A673 (cell line): ENCODE results near the gene AFF1.

ENCODE experiments used
- CTCF ChIP-seq: fragments of 300-800, 200-600 bp; sonication (generic); conservative IDR thresholded peaks from 2 replicates; pipeline ENCODE4 v1.5.1; 2017; ENCODE audit warnings: low read depth, mild to moderate bottlenecking, antibody characterized with exemption, low read length, moderate library complexity, mixed read lengths
- EZH2 ChIP-seq: fragments of 200-600 bp; sonication (generic); IDR thresholded peaks from 2 replicates; pipeline ENCODE4 v1.6.1; 2017; ENCODE audit warnings: borderline replicate concordance, low read depth, mild to moderate bottlenecking, mixed read lengths, antibody characterized with exemption, low read length; ENCODE audit not compliant: poor library complexity, severe bottlenecking

DNA sequence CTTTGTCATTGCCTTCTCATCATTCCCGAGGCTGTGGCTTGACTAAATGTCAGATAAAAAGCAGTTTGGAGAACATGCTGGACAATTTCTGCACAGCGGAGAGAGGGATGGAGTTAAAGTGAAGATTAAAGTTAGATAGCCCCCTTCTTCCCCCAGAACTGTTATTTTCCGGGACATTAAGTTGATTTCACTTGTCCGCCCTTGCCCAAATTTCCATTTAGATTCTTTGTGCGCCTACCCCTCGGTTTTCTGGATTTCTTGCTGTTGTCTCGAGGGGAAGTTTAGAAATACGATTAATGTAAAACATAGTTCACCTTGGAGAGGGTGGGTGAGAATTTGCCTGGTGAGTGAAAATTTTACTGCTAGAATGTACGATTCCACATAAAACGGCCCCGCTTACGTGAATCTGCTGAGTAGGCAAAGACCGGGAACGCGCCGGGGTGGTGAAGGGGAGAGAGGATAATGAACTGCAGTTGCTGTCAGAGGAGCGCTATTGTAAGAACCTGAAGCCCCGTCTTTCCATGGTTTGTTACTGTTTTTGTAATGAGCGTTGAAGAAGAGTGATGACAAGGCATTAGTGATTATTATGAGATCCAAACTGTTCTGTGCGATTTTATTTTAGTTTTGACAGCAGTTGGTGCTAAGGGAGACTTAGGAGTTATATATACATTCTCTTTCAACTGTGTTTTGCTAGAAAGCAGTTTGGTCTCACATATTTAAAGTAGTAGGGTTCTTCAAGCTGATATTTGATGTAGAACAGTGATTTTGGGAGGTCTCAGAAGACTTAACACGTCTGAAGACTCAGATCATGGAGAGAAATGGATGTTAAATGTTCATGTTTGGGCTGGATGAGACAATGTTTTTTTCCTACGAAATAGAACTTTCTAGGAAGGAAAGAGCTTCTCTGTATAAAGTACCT is 73.0 kb downstream of the AFF1 start:
- TF ChIP-seq CTCF (no peak), EZH2 (no peak)
